Tibial nerve (tissue), 4 donors: ENCODE data around the gene SPAG8. TPM values are rescaled to one million over a fixed set of nuclear protein-coding genes. Genes with fewer than 3 reads are reported as not detected.
A peak's percentile ranks its signal among the peaks of the same experiment; 100 is the strongest.

ENCODE experiments used
- DNase-seq, 2 donors: peaks; one replicate each; pipeline ENCODE4 v3.0.0-alpha.2; 2019; ENCODE audit warnings: low spot score in 2 of 2
- H3K27ac ChIP-seq, 4 donors: fragments of 200-600 bp; sonication (generic) in 3 of 4; one replicate each; pipeline ENCODE4 v1.5.1; 2017 to 2019; ENCODE audit warnings: mild to moderate bottlenecking in 1 of 4
- H3K27me3 ChIP-seq, 2 donors: fragments of 200-600 bp; sonication (generic) in 1 of 2; one replicate each; pipeline versions ENCODE4 v1.5.1 to v1.6.0; 2017 to 2019
- H3K36me3 ChIP-seq, 3 donors: fragments of 200-600 bp; sonication (generic); one replicate each; pipeline ENCODE4 v1.5.1; 2018 to 2019
- H3K4me1 ChIP-seq, 4 donors: fragments of 200-600 bp; sonication (generic) in 3 of 4; one replicate each; pipeline ENCODE4 v1.5.1; 2017 to 2019
- H3K4me3 ChIP-seq, 4 donors: fragments of 200-600 bp; sonication (generic) in 3 of 4; one replicate each; pipeline ENCODE4 v1.5.1; 2017 to 2019; ENCODE audit warnings: mild to moderate bottlenecking in 1 of 4, moderate library complexity in 1 of 4
- H3K9me3 ChIP-seq, 4 donors: fragments of 200-600 bp; sonication (generic) in 3 of 4; one replicate each; pipeline ENCODE4 v1.5.1; 2017 to 2019
- CTCF ChIP-seq, 5 experiments: fragments of 200-600 bp in 3 of 5; fragments of 450-650 bp in 2 of 5; sonication (generic) in 3 of 5; IDR thresholded peaks; one replicate each; pipeline ENCODE4 v1.5.1; 2016 to 2019; ENCODE audit warnings: antibody characterized with exemption in 5 of 5, mild to moderate bottlenecking in 3 of 5, moderate library complexity in 2 of 5
- EP300 ChIP-seq, 2 donors: sonication (generic); formaldehyde crosslinking; IDR thresholded peaks; one replicate each; pipeline ENCODE4 v1.6.1; 2017; ENCODE audit warnings: antibody characterized with exemption in 2 of 2, mild to moderate bottlenecking in 1 of 2
- POLR2A ChIP-seq, 2 donors: fragments of 450-650 bp; IDR thresholded peaks; one replicate each; pipeline ENCODE4 v1.6.1; 2017; ENCODE audit warnings: antibody characterized with exemption in 2 of 2, mild to moderate bottlenecking in 2 of 2, moderate library complexity in 2 of 2
- WGBS, 2 donors: methylation state at CpG; one replicate each; pipeline ENCODE4 v1.1.5; 2018; 5-methylcytosine and 5-hydroxymethylcytosine counted together
- total RNA-seq, 4 donors: library from RNA; depleted of rRNA; stranded (reverse); fragments of >200 nt; gene quantifications; one replicate each; pipeline ENCODE4 v1.1.0, GENCODE V29; 2016

The SPAG8 gene
- total RNA-seq, 4 donors from 2014 or later = 2.6 to 4.0 (median 3.5) TPM

- H3K4me1 ChIP-seq = peaks cover 0 to 28% (median 8%) of the 10 kb centered on the region in 4 donors
- H3K4me3 ChIP-seq = no peak overlapping the region
- H3K27ac ChIP-seq = no peak overlapping the region
- TF ChIP-seq POLR2A (IDR thresholded peaks at IDR 0.05) (no peak), CTCF (IDR thresholded peaks at IDR 0.05) (no peak), EP300 (IDR thresholded peaks at IDR 0.05) (no peak)
- H3K9me3 ChIP-seq = no peaks in the 10 kb centered on the region
- H3K36me3 ChIP-seq = peaks cover 0 to 20% (median 0%) of the 10 kb centered on the region in 3 donors
- no peaks in the 10 kb centered on the region for H3K27me3 ChIP-seq
- no peak for DNase-seq
- 87 to 91% methylated on average over 5 of the region's 5 CpGs for WGBS, 2 donors
Measured at GRCh38 chr9:35839926-35840325, 27.9 kb upstream of the SPAG8 start.

GRCh38 chr9:35836595-35836994 lies 24.5 kb upstream of the SPAG8 start:
- WGBS, 2 donors = 89 to 96% methylated on average over 5 of the region's 5 CpGs
- Histone ChIP-seq H3K4me1 (peaks cover 0 to 31% (median 17%) of the 10 kb centered on the region in 4 donors), H3K27ac (no peak overlapping the region), H3K9me3 (no peaks in the 10 kb centered on the region), H3K4me3 (no peak overlapping the region), H3K27me3 (no peaks in the 10 kb centered on the region), H3K36me3 (peaks cover 0 to 8% (median 0%) of the 10 kb centered on the region in 3 donors)
- no peak for DNase-seq
- TF ChIP-seq POLR2A (IDR thresholded peaks at IDR 0.05) = no peak

- Histone ChIP-seq H3K27ac (no peak overlapping the region), H3K27me3 (no peaks in the 10 kb centered on the region), H3K9me3 (no peaks in the 10 kb centered on the region), H3K36me3 (peaks cover 0 to 3% (median 0%) of the 10 kb centered on the region in 3 donors), H3K4me3 (no peak overlapping the region), H3K4me1 (peaks cover 0 to 39% (median 17%) of the 10 kb centered on the region in 4 donors)
- TF ChIP-seq EP300 (IDR thresholded peaks at IDR 0.05) = no peak
- no peak for TF ChIP-seq POLR2A (IDR thresholded peaks at IDR 0.05)
- no peak for TF ChIP-seq CTCF (IDR thresholded peaks at IDR 0.05)
- no peak for DNase-seq
- WGBS, 2 donors = 76 to 81% methylated on average over 2 of the region's 2 CpGs
Measured at GRCh38 chr9:35835766-35836165, 23.7 kb upstream of the SPAG8 start.

GRCh38 chr9:35835216-35835632 lies 23.2 kb upstream of the SPAG8 start:
- H3K27me3 ChIP-seq = no peaks in the 10 kb centered on the region
- H3K9me3 ChIP-seq = no peaks in the 10 kb centered on the region
- no peak overlapping the region for H3K4me3 ChIP-seq
- H3K4me1 ChIP-seq = peaks cover 0 to 45% (median 22%) of the 10 kb centered on the region in 4 donors
- 87 to 100% methylated on average over 2 to 3 of the region's 3 CpGs for WGBS, 2 donors
- TF ChIP-seq EP300 (IDR thresholded peaks at IDR 0.05) (no peak), POLR2A (IDR thresholded peaks at IDR 0.05) (no peak), CTCF (IDR thresholded peaks at IDR 0.05) (no peak)
- no peak for DNase-seq
- H3K36me3 ChIP-seq = peaks cover 0 to 3% (median 0%) of the 10 kb centered on the region in 3 donors
- no peak overlapping the region for H3K27ac ChIP-seq

- no peaks in the 10 kb centered on the region for H3K27me3 ChIP-seq
- peaks cover 0 to 3% (median 0%) of the 10 kb centered on the region in 3 donors for H3K36me3 ChIP-seq
- 74 to 75% methylated on average over 14 of the region's 14 CpGs for WGBS, 2 donors
- no peak for DNase-seq
- peak overlapping the region in 3 of 4 donors; percentile 36 to 69 (median 52) for H3K27ac ChIP-seq
- TF ChIP-seq POLR2A (IDR thresholded peaks at IDR 0.05) (no peak), EP300 (IDR thresholded peaks at IDR 0.05) (no peak), CTCF (IDR thresholded peaks at IDR 0.05) (no peak)
- no peak overlapping the region for H3K4me3 ChIP-seq
- H3K4me1 ChIP-seq = peaks cover 2 to 51% (median 28%) of the 10 kb centered on the region in 4 donors
- no peaks in the 10 kb centered on the region for H3K9me3 ChIP-seq
Measured at GRCh38 chr9:35834260-35835215, 22.5 kb upstream of the SPAG8 start.
